ENCODE measurements around the gene AKR1E2. TPM values are rescaled to one million over a fixed set of nuclear protein-coding genes. Genes with fewer than 3 reads are reported as not detected.

AKR1E2 gene
- total and polyA plus RNA-seq, 9 of the 15 experiments (the other 6 are each of a cell fraction or from before 2014, with no cell fraction given): 4.2 to 16.6 (median 9.8) TPM

- TF ChIP-seq ZNF639 (CRISPR knock-in tag; conservative IDR thresholded peaks at IDR 0.05 in 1 of 2, IDR thresholded peaks at IDR 0.05 in 1 of 2) (peak in 1 of 2 experiments; percentile 51; a peak in 1 of 4 replicates), MNT (conservative IDR thresholded peaks at IDR 0.05) (peak; percentile 15 to 45; a peak in 1 of 4 replicates), RAD21 (CRISPR knock-in tag; conservative IDR thresholded peaks at IDR 0.05 in 1 of 2, IDR thresholded peaks at IDR 0.05 in 1 of 2) (peak in 1 of 2 experiments; percentile 19; a peak in 1 of 4 replicates), GTF3C2 (IDR thresholded peaks at IDR 0.05; ENCODE audit: borderline replicate concordance, extremely low read depth, insufficient read length) (no peak), ZNF584 (CRISPR knock-in tag; IDR thresholded peaks at IDR 0.05; ENCODE audit: low read depth) (peak; percentile 85; the same call in 1 of the 2 replicates), NCOR1 (IDR thresholded peaks at IDR 0.05) (peak; percentile 39; the same call in 1 of the 2 replicates), EGR1 (conservative IDR thresholded peaks at IDR 0.05) (peak; percentile 85), NBN (IDR thresholded peaks at IDR 0.05; ENCODE audit: low read depth) (peak; percentile 72), JUNB (CRISPR knock-in tag; conservative IDR thresholded peaks at IDR 0.05) (no peak), REST (IDR thresholded peaks at IDR 0.05; ENCODE audit: borderline replicate concordance) (0 out of 2 replicates have a peak, but pooled peaks have one; percentile 12), REST (CRISPR knock-in tag; IDR thresholded peaks at IDR 0.05; ENCODE audit: low read depth) (no peak)
Measured at GRCh38 chr10:4883079-4883739, 57.2 kb downstream of the AKR1E2 start (continued).
